Endometrium (tissue), 2 donors: Measurements from ENCODE around the gene OR2W3.

Source experiments
- FAIRE-seq: peaks from 2 replicates; lab custom pipeline; 2012; peaks lifted over from hg19 to GRCh38; lab: Jason Lieb, UNC
- donor health status: control.
- donor health status: control.

The OR2W3 gene

DNA sequence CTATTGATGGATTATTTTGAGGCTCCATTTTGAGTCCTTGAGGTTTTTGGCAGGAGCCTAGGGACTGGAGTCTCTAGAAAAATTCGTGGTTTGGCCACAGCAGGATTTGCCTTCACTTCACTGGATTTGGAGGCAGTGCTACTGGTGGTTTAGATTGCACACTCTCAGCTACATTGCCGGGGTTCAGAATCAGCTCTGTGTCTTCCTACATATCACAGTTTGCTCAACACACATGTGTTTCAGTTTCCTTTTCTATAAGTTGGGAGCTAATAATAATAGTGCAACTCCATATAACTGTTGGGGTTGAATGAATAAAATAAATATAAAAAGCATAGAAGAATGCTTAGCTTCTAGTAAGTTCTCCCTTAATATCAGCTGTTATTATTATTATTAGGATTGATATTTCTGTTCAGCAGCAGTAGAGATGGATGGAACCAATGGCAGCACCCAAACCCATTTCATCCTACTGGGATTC lies at the start of gene OR2W3:
OR2W3 (plus strand) TSS at position 425 of the 475 bp plus-strand sequence; CDS start at position 425, 0 bp downstream.
- FAIRE-seq, result no peak

DNA sequence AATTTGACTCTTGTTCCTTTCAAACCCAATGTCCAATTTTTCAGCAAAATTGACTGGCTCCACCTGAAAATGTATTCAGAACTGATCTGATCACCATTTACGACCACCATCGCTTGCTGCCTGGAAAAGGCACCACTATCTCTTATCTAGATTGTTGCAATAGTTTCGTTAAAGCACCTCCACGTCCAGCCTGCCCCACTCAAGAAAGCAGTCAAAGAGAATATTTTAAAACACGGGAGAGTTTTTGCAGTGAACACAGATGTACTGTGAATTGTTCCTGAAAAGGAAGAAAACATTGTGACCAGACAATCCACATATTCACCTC lies 49.7 kb upstream of the OR2W3 start:
- no peak for FAIRE-seq

DNA sequence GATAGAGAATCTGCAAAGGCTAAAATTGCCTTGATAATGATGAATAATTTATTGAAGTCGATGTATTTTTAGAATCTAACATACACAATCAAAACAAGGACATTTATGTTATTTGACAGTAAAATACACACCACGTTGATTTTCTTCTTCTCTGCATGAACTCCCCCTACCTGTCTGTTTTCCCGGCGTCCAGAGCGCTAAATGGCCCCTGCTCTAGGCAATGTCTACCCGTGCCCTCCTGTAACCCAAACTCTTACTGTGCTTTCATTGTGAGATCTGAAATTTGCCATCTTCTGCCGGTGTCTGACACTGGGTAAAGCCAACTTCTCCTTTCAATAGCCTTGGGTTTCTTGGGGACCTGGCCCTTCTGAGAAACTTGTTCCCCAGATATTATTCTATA lies 47.0 kb upstream of the OR2W3 start:
- no peak for FAIRE-seq

DNA sequence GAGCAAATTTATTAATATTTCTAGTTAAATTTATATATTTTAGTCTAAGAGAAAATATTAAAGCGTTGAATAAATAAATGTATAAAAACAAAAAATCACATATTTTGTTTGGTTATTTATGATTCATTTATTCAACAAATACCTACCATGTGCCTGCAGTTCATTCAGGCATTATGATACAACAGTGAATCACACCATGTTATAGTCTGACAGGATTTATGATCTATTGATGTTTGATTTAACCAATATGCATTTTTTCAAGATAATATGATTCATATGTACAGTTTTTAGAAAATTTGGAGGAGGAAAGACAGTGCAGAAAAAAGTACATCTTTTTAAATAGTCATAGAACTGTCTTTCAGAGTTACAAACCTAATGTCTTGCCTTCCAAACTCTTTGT lies 45.8 kb upstream of the OR2W3 start:
- FAIRE-seq, result no peak

DNA sequence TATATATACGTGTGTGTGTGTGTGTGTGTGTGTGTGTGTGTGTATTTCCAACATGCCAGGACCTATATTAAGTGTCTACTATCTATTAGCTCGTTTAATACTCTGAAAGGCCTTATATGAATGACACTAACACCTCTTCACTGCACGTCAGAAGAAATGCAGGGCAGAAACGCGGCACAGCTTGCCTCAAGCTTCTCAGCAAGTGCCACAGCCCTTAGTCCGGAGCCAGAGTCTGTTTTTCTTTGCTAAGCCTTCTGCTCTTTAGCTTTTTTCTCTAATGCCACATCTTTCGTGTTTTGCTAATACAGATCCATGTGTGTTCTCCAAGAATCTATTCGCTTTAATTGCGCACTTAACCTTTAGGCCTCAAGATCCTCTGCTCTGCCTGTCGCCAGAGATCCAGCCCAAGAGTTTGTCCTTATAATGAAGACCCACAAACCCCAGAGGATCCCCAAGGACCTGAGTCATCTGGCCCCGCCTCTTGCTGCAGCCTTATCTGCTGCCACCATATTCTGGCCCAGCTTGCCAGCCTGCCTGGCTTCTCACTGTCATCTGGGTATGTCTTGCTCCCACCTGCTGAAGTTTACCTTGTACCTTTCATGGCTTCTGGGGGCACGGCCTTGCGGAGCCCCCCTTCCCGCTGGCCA lies 40.4 kb upstream of the OR2W3 start:
- FAIRE-seq, result no peak

DNA sequence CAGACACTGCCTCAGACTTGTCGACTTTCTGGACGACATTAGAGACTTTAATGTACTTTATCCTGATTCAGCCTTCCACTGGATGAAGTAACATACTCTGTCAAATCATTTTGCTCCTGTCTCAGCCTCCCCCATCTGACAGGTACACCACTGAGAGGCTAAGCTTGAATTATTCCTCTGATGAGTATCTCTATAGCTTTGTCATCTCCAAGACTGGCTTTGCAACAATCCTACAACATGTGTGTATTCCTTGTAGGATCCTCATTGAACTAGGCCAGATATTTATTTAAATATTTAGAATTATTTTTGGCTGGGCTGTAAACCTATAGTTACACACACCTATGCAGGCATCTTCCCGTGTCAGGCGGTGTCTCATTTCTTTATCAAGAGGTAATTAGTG lies 39.5 kb upstream of the OR2W3 start:
- FAIRE-seq, result no peak

DNA sequence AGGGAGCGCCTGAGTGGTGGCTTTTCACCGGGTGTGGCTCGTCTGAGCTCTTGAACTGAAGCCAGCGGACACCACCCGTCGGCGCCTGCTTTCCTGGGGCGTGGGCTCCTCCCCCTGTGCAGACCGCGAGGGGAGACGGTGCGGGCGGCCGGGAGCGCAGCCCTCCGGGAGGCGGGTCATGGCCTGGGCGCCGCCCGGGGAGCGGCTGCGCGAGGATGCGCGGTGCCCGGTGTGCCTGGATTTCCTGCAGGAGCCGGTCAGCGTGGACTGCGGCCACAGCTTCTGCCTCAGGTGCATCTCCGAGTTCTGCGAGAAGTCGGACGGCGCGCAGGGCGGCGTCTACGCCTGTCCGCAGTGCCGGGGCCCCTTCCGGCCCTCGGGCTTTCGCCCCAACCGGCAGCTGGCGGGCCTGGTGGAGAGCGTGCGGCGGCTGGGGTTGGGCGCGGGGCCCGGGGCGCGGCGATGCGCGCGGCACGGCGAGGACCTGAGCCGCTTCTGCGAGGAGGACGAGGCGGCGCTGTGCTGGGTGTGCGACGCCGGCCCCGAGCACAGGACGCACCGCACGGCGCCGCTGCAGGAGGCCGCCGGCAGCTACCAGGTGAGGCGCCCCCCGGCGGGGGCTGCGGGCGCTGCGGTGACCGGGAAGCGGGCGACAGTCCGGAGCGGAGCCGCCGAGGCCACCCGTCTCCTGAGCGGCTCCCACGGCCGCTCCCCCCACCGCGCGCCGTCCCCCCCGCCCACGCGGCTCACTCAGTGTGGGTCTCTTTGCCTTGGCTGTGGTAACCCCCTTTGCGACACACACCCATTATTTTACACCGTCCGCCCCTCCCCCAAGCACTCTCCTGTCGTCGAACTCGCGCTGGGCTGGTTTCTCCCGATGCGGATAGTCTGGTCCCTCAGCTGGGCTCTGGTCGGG lies 38.1 kb upstream of the OR2W3 start, which contains the start of gene TRIM58:
TRIM58 (plus strand) TSS at position 119 of the 916 bp plus-strand sequence; CDS start at position 179, 60 bp downstream.
- no peak for FAIRE-seq

DNA sequence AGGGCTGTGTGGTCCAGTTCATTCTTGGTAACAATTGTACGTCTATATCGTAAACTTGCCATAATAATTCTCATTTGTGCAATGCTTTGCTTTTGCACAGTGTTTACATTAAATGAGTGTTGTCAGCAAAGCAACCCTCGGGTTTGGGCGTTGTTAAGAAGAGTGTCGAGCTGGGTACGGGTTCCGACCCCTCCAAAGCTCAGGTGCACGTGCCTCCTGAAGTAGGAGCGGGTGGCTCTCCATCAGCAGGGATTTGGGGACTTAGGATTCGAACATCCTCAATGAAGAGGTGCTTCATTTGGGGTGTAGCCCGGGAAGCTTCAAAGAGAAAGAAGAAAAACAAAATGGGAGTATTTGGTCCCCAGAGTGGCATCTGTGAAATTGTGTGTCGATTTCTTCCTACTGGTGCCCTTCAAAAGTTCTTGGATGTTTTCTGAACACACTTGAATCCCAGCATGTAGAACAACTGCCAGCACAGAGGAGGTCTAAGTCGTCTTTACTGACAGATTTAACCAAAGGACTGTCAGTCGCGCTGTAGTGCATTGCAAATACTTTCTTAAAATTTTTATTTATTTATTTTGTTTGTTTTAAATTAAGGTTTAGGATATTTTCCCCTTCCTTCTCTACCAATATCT lies 37.3 kb upstream of the OR2W3 start:
- no peak for FAIRE-seq

DNA sequence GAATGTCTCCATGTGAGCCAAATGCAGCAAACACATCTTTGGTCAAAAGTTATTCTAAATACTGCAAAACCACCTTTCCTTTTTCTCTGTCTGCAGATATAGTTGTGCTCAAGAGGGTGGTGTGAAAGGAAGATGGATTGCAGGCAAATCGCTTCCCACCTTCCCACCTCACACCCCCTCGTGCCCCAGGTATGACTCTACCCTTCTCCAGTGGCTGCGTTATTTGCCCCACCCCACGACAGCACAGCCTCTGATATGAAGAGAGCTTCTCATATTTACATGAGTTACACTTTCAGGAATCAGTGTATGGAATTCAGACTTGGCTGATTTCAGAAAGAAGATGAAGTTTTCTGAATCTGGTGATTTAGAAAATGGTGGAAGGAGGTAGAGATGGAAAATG lies 32.6 kb upstream of the OR2W3 start:
- FAIRE-seq, result no peak

DNA sequence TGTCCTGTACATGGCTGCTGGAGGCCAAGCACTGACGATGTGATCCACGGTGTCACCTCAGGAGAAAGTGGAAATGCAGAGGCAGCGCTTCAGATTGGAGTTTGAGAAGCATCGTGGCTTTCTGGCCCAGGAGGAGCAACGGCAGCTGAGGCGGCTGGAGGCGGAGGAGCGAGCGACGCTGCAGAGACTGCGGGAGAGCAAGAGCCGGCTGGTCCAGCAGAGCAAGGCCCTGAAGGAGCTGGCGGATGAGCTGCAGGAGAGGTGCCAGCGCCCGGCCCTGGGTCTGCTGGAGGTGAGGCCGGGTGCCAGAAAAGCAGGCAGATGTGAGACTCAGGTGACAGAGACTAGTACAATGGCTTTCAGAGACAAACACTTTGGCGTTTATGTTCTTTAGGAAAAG lies 30.7 kb upstream of the OR2W3 start:
- no peak for FAIRE-seq

DNA sequence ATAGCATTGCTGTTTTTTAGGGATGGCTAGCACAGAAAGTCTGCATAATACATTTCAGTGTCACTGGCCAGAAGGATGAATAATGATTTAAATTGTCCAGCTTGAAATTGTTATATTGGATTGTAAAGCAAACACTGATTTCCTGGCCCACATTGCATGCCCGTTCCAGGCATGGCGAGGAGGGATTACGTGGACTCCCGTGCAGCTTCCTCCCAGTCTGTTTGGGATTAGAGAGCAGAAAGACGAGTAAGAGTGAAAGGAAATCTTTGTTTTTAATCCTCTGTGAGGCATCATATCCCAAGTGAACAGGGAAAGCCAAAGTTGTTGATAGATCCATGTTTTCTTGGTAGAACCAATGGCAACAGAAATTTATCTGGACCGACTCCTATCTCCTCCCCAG lies 30.0 kb upstream of the OR2W3 start:
- FAIRE-seq, result no peak

DNA sequence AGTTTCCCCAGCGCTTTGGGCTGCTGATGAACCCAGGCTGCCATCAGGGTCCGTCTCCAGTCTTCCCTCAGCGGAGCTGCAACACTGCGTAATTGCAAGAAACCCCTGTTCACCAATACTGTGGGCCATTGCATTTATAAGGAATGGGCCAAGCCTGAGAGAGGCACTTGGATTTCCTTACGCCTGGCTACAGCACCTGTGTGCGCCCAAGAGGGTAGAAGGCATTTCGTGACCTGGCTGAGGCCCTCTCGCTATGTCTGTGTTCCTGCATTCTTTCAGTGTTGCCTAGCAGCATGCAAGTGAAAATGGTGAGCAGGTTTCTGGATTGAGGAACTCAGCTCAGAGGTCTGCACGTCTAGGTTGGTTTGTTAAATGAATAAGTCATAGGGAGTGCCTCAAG lies 12.0 kb upstream of the OR2W3 start:
- FAIRE-seq, result no peak

DNA sequence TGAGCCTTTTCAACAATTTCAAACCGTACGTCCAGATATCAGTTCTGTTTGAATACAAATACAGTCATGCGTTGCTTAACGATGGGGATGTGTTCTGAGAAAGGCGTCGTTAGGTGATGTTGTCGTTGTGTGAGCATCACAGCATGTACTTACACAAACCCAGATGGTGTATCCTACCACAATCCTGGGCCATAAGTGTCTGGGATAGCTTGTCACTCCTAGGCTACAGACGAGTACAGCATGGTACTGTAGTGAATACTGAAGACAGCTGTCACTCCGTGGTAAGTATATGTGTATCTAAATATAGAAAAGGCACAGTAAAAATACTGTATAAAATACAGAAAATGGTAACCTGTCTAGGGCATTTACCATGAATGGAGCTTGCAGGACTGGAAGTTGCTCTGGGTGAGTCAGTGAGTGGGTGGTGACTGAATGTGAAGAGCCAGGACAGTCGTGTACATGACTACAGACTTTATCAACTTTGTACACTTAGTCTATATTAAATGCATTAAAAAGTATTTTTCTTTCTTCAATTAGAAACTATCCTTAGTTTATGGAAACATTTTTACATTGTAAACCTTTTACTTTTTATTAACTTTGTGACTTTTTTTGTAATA lies 10.5 kb upstream of the OR2W3 start:
- no peak for FAIRE-seq

DNA sequence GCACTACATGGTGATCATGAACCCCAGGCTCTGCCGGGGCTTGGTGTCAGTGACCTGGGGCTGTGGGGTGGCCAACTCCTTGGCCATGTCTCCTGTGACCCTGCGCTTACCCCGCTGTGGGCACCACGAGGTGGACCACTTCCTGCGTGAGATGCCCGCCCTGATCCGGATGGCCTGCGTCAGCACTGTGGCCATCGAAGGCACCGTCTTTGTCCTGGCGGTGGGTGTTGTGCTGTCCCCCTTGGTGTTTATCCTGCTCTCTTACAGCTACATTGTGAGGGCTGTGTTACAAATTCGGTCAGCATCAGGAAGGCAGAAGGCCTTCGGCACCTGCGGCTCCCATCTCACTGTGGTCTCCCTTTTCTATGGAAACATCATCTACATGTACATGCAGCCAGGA lies 589 bp downstream of the OR2W3 start:
- FAIRE-seq, result no peak

DNA sequence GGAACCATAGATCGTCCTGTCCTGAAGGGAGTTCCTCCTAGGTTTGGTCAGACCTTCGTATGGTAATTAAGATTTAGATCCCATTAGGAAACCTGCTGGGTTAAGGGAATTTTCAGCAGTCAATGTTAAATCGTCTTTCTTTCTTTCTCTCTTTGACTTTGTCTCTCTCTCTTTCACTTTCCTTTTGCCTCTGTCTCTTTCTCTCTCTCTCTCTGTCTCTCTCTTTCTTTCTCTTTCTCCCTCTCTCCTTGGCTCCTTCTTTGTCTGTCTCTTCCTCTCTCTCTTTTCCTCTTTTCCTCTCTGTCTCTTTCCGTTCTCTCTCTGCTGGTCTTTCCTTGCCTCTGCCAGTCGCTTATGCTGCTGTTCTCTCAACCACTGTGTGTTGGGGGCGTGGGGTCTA lies 8.7 kb downstream of the OR2W3 start:
- FAIRE-seq, result no peak

DNA sequence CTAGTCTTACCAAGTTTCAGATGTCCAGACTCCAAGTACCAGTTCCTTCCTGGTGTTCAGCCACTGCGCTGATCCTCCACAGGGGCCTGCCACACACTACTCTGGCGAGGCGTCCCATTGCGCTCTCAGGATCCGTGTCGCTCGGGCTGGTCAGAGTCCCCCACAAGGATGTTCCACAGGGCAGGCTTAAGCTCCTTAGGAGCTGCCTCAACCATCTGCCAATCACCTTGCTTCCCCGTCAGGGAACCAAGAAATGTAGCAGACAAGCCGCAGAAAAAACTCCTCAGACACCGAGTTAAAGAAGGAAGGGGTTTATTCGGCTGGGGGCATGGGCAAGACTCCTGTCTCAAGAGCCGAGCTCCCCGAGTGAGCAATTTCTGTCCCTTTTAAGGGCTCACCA lies 9.8 kb downstream of the OR2W3 start:
- FAIRE-seq, result no peak

DNA sequence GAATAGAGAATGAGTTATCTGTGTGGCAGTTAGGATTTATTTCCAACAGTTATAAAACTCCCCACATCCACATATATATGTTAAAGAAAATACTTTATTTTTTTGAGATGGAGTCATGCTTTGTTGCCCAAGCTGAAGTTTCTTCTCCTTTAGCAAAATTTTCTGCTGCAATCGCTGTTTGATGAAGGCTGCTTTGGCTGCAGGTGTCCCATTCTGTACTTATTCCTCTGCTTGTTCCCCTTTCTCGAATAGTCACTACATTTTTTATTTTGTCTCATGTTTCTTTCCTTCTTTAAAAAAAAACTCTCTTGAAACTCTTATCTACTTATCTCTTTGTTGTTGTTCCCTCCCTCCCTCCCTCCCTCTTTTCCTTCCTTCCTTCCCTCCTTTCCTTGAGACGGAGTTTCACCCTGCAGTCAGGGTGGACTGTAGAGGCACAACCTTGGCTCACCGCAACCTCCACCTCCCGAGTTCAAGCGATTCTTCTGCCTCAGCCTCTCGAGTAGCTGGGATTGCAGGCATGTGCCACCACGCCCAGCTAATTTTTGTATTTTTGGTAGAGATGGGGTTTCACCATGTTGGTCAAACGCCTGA lies 10.6 kb downstream of the OR2W3 start:
- no peak for FAIRE-seq

DNA sequence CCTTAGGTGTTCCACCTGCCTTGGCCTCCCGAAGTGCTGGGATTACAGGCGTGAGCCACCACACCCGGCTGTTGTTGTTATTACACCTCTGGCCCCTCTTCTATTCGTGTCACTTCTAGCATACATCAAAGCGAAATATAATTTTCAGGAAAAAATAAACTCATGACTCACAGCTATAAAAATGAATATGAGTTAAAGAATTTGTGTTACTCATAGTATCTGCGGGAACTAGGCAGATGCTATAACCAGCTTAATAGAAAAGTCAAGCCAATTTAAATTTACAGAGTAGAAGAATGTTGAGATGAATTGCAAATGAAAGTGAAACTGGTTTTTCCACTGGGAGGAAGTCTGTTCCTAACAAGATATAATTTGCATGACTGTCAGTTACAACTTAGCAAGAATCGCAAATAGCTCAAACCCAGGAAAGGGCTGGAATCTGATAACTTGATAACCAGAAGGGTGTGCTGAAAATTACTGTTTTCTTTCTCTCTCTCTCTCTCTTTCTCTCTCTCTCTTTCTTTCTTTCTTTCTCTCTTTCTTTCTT lies 11.2 kb downstream of the OR2W3 start:
- no peak for FAIRE-seq

DNA sequence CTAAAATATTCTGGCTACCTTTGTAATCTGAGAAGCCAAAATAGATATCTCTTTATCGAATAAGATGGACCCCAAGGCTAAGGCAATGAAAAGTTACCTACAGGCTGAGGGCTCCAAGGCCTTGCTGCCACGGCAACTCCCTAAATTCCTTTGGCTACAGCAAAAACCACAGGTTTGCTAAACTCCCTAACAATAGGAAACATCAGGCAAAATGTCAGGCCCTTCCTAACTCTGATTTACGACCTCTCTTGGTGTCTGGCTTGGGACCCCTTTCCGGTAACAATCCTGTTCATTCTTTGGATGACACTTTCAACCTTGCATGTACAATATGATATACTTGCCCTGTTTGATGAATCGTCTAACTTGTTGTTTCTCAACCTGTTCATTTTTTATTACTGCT lies 13.4 kb downstream of the OR2W3 start:
- no peak for FAIRE-seq

DNA sequence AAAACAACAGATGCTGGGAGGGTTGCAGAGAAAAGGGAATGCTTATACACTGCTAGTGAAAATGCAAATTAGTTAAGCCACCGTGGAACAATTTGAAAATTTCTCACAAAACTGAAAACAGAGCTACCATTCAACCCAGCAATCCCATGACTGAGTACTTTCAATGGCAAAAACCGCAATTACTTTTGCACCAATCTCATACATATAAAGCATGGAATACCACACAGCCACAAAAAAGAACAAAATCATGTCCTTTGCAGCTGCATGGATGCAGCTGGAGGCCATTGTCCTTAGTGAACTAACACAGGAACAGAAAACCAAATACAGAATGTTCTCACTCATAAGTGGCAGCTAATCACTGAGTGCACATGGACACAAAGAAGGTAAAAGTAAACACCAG lies 18.4 kb downstream of the OR2W3 start:
- FAIRE-seq, result no peak

DNA sequence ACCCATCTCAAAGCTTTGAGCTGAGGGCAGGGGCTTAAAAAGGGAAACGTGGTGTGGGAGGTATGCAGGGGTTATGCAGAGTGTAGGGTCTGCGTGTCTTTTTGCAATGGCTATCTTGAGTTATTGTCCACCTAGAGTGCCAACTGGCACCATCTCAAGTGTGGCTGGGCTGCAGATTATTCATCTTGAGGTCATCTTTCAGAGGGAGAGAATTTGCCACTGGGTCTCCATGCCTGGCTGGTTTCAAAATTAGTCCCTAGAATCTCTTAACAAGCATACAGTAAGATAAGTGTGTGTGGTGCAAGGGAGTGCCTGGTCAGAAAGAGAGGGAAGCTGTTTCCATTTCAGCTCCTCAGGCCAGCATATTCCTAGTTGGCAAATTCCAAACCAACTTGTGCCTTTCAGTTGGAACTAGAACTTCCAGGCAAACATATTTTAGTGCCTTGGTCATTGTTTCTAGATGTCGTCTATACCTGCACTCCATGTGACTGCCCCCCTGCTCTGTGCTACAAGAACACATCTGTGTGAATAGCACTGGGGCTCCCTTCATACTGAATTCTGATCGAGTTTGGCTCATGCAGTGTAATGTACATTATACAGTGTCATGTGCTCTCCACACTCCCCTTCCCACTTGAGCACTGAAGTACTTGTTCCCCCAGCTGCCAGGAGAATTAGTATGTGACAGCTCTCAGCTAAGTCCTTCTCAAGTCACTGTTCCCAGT lies 19.7 kb downstream of the OR2W3 start:
- FAIRE-seq, result no peak
